IPS-11a (cell line): ENCODE results near the gene TPP1.

Experiments
- H3K4me3 ChIP-seq: one replicate; pipeline ENCODE4 v1.5.1; 2013; ENCODE audit warnings: low read depth, low read length, control low read depth

The TPP1 gene

GRCh38 chr11:6619004-6619745 is at the start of gene TPP1:
TPP1 (minus strand) TSS chr11:6619422; CDS start chr11:6619400, 22 bp downstream.
- H3K4me3 ChIP-seq = peak within 1 kb of the TSS; percentile 92

DNA sequence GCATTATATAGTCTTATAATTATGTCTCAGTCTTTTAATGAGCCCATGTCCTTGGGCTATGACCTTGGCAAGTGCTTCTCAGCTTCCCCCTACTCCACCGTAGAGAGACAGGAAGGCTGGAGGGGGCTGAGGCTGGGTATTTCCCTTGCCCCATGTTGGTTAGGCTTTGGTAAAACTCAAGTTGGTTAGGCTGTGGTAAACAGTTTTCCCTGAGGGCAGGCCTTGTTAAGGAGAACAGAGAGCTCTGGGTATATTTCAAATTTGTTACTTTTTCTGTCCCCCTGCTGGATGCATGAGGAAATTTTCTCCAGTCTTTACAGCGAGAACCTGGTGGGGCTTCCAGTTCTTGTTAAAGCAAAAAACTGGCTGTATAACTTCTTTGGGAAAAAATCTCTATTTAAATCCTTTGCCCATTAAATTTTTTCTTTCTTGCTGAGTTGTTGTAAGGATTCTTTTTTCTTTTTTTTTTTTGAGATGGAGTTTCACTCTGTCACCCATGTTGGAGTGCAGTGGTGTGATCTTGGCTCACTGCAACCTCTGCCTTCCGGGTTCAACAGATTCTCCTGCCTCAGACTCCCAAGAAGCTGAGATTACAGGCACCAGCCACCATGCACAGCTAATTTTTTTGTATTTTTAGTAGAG is 48.6 kb upstream of the TPP1 start:
- no peak overlapping the region for H3K4me3 ChIP-seq

- no peak overlapping the region for H3K4me3 ChIP-seq
Observed at GRCh38 chr11:6666302-6667183, 47.3 kb upstream of the TPP1 start.

DNA sequence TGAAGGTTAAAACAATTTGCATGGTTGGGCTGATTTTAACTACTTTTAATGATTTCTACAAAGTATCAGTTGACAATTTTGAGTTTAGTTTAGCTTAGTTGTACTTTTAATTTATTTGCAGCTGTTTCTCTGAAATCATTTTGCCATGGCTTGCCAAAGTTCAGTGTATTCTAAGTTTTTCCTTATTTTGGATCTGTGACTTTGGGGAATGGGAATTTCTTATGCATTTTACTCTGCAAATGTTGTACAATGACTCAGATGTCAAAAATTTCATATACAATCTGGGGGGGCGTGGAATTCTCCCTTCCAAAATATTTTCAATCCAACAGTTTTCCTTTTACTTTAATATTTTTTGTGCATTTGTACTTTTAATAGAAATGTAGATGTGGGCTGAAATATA is 45.3 kb upstream of the TPP1 start:
- H3K4me3 ChIP-seq = no peak overlapping the region

DNA sequence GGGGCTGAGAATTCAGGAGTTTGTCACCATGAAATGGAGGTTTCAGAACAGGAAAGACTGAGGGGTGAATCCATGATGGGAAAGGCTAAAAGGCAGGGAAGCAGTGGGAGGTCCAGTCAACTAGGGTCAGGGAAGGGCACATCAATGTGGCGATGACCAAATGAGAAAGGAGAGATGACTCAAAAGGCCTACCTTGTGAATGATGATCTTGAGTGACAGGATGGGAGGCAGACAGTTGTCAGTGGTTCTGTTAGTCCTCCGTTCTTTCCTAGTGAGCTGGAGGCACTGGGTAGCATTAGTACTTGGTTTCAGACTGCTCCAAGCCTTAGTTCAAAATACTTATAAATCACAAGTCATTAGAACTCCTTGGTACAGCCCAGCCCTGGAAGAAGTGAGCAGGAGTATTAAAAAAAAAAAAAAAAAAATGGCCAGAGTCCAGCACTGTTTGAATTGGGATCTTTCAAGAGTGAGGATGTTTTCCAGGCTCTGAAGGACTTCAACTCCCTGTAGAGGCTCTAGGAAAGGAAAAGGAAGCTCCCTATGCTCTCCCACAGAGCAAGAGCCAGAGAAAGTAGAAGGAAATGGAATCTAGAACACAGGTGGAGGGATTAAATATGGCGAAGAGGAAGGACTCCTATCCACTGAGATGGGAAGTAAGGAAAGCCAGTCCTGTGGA is 44.7 kb upstream of the TPP1 start:
- no peak overlapping the region for H3K4me3 ChIP-seq

DNA sequence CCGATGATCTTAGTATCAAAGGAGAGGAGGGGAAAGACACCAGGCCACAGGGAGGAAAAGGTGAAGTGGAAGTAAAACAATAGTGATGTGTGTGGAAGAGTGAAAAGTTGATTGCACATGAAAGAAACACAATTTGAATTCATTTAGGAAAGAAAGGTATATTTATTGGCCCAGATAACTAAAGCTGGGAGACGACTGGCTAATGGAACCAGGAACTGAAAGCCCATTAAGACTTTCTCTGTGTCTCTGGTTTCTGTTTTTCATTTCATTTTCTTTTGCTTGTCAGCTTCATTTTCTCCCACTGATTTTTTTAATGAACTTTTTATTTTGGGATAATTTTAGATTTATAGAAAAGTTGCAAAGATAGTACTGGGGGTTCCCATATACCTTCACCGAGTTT is 41.5 kb upstream of the TPP1 start:
- no peak overlapping the region for H3K4me3 ChIP-seq

DNA sequence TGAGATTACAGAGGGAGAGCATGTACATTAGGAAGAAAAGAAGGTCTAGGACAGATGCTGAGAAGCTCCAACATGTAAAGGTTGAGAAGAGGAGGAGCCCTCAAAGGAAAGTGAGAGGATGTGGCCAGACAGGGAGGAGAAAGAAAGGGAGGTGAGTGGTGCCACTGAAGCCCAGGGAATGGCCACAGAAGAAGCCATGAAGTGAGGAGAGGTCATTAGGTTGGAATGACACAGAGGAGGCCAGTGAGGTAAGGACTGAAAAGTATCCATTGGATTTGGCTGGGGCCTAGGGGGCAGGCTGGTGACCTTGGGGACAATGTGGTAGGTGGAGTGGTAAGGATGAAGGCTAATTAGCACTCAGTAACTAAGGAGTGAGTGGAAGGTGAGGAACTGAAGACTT is 39.4 kb upstream of the TPP1 start:
- no peak overlapping the region for H3K4me3 ChIP-seq

GRCh38 chr11:6657346-6657745 is 38.1 kb upstream of the TPP1 start:
- no peak overlapping the region for H3K4me3 ChIP-seq

- H3K4me3 ChIP-seq = no peak overlapping the region
Observed at GRCh38 chr11:6656936-6657335, 37.7 kb upstream of the TPP1 start.

GRCh38 chr11:6656584-6656915 is 37.3 kb upstream of the TPP1 start:
- H3K4me3 ChIP-seq = peak overlapping the region; percentile 6

DNA sequence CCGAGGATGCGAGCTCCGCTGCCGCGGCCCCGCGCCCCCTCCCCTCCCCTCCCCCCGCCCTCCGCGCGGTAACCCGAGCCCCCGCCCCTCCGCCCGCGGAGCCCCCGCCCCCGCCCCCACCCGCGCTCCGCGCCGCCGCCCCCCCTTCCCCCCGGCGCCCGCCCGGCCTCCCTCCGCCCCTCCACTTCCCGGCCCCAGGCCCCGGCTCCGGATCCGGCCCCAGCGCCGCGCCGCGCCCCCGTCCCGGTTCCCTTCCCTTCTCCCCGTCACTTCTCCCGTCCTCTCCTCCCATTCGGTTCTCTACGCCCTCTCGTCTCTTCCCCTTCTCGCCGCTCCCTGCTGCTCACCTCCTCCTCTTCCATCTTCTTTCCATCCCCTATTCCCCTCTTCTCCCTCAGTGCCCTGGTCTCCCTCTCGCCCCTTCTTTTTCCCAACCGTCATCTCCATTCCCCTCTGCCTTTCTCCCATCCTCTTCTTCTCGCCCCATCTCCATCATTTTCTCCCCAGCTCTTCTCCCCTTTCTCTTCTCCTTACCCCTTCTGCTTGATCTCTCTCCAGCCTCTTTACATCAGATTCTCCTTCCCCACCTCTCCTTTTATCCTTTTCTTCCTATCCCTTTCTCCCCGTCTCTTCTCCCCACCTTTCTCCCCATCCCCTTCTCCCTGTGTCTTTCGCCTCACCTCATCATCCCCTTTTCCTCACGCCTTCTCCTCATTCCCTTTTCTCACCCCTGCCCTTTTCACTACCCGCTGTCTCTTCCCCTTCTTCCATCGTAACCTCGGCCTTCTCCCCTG is 36.8 kb upstream of the TPP1 start, which contains the start of gene DCHS1:
Gene DCHS1, minus strand, starts transcription at position 20 of the 794 bp plus-strand sequence. CDS start 14,196 bp downstream, outside the sequence.
- H3K4me3 ChIP-seq = peak within 1 kb of the TSS; percentile 58

DNA sequence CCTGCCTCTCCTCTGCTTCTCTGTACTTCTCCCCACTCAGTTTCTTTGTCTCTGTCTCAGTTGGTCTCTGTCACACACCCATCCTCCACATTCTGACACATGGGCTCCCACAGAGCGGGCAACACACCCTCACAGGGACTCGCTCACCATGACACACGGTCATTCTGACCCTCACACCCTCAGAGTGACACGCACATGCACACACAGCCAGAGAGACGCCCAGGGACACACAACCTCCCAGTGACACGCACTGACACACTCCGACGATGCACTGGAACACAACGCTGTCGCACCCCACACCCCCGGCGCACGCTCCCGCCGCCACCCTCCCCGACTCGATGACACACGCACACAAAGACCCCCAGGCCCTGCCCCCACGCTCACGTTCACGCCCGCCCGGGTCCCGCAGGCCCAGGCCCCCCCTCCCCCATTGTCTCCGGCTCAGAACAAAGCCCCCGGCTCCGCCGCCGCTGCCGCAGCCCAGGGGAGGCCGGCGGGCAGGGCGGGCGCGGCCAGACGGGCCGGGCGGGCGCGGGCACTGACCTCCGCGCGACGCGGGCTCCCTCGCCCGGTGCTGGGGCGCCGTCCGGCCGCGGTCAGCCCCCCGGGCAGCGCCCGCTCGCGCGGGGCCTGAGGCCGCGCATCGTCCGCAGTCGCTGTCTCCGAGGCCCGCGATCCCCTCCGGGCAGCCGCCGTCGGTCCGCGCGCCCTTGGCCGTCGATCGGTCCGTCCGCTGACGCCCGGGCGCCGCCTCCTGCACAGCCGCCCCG is 36.0 kb upstream of the TPP1 start:
- peak overlapping the region; percentile 45 for H3K4me3 ChIP-seq

- no peak overlapping the region for H3K4me3 ChIP-seq
Observed at GRCh38 chr11:6654281-6655019, 35.2 kb upstream of the TPP1 start.

- no peak overlapping the region for H3K4me3 ChIP-seq
Observed at GRCh38 chr11:6653656-6654055, 34.4 kb upstream of the TPP1 start.

DNA sequence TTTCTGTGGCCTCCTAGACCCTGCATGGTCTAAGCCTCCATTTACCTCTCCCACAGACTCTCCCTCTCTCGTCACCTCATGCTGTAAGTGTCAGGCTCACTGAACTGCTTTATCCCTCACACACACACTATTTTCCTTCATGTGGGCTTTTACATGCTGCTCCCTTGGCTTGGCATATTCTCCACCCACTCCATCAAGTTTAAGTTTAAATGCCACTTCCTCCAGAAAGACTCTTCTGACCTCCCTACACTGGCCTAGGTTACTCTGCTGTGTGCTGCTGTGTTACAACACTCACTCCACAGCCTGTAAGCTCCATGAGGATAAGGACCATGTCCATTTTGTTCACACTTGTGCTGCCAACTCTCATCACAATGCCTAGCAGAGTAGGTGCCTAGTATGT is 33.9 kb upstream of the TPP1 start:
- H3K4me3 ChIP-seq = no peak overlapping the region

DNA sequence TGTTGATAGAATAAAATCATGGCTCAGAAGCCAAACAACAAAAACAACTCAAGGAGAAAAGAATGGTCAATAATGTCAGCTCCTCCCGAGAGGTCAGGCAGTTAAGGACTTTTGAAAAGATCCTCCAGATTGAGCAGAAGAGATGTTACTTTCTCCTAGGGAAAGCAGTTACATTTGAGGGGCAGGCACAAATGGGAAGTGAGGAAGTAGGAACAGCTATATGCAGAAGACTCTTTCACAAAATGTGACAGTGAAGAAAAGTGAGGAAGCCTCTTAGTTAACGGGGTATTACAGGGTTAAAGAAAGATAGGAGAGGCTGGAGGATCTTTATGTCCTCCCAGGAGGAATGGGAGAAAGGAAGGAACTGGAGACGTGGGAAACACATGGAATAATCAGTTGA is 33.0 kb upstream of the TPP1 start:
- no peak overlapping the region for H3K4me3 ChIP-seq

GRCh38 chr11:6650980-6651379 is 31.8 kb upstream of the TPP1 start:
- H3K4me3 ChIP-seq = no peak overlapping the region

- no peak overlapping the region for H3K4me3 ChIP-seq
Observed at GRCh38 chr11:6650104-6650503, 30.9 kb upstream of the TPP1 start.

DNA sequence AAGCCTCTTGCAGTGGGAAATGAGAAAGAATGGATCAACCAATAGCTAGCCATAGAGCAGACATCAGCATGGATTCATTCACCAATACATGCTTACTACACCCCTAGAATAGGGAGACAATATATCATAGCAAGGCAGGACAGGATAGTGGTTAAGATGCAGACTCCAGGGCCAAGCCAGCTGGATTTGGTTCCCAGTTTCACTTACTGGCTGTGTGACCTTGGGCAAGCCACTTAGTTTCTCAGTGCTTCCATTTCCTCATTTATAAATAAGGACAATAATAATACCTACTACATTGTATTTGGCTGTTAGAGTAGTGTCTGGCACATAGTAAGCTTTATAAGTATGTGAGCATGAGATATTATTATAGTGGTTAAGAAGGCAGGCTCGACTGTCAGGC is 29.3 kb upstream of the TPP1 start:
- no peak overlapping the region for H3K4me3 ChIP-seq
